ENCODE results near the gene LMF1. TPM values are rescaled to one million over a fixed set of nuclear protein-coding genes. Genes with fewer than 3 reads are reported as not detected.

The LMF1 gene
- total RNA-seq, 1 donor from 2014 or later: 36.1 TPM

- Mint-ChIP-seq H3K9me3 (no peaks in the 10 kb centered on the region), H3K36me3 (ENCODE audit: low read depth) (peaks cover 21% of the 10 kb centered on the region), H3K4me1 (peaks cover 21% of the 10 kb centered on the region), H3K4me3 (no peak overlapping the region), H3K27ac (peak overlapping the region; percentile 12), H3K27me3 (no peaks in the 10 kb centered on the region)
- TF ChIP-seq, protein P1, sequence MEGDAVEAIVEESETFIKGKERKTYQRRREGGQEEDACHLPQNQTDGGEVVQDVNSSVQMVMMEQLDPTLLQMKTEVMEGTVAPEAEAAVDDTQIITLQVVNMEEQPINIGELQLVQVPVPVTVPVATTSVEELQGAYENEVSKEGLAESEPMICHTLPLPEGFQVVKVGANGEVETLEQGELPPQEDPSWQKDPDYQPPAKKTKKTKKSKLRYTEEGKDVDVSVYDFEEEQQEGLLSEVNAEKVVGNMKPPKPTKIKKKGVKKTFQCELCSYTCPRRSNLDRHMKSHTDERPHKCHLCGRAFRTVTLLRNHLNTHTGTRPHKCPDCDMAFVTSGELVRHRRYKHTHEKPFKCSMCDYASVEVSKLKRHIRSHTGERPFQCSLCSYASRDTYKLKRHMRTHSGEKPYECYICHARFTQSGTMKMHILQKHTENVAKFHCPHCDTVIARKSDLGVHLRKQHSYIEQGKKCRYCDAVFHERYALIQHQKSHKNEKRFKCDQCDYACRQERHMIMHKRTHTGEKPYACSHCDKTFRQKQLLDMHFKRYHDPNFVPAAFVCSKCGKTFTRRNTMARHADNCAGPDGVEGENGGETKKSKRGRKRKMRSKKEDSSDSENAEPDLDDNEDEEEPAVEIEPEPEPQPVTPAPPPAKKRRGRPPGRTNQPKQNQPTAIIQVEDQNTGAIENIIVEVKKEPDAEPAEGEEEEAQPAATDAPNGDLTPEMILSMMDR (IDR thresholded peaks at IDR 0.05): no peak
- CTCF ChIA-PET: no interaction called here
- ATAC-seq (ENCODE audit: low read depth) (no peak), DNase-seq (no peak)
- POLR2A ChIA-PET: no interaction called here
- intact Hi-C loops (cut with micrococcal nuclease): no loop called here
These were observed 96.9 kb downstream of the LMF1 start for GRCh38 chr16:873889-874288.

DNA sequence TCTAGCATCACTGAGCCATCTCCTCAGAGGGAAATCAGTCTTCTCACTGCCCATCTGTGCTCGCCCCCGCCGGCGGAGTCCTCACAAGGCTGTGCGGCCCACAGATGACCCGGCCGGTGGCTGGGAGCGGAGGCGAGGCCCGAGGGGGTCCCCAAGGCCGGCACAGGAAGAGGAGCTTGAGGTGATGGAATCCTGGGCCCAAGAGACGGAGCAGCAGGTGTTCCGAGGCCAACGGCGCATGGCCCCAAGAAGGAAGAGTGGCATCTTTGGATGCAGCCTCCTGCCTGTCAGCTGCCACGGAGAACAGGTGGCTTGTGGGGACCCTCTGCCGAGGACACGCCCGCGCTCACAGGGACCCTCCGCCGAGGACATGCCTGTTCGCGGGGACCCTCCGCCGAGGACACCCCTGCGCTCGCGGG lies 97.5 kb downstream of the LMF1 start:
- DNase-seq (no peak), ATAC-seq (ENCODE audit: low read depth) (no peak)
- H3K9me3 Mint-ChIP-seq: no peaks in the 10 kb centered on the region
- H3K4me1 Mint-ChIP-seq: peaks cover 19% of the 10 kb centered on the region
- ChIA-PET CTCF (no interaction called here), POLR2A (no interaction called here)
- no peaks in the 10 kb centered on the region for H3K27me3 Mint-ChIP-seq
- peaks cover 21% of the 10 kb centered on the region for H3K36me3 Mint-ChIP-seq (ENCODE audit: low read depth)
- no peak overlapping the region for H3K4me3 Mint-ChIP-seq
- peak overlapping the region; percentile 12 for H3K27ac Mint-ChIP-seq
- intact Hi-C loops (cut with micrococcal nuclease): no loop called here
- TF ChIP-seq, protein P1 (IDR thresholded peaks at IDR 0.05): no peak

DNA sequence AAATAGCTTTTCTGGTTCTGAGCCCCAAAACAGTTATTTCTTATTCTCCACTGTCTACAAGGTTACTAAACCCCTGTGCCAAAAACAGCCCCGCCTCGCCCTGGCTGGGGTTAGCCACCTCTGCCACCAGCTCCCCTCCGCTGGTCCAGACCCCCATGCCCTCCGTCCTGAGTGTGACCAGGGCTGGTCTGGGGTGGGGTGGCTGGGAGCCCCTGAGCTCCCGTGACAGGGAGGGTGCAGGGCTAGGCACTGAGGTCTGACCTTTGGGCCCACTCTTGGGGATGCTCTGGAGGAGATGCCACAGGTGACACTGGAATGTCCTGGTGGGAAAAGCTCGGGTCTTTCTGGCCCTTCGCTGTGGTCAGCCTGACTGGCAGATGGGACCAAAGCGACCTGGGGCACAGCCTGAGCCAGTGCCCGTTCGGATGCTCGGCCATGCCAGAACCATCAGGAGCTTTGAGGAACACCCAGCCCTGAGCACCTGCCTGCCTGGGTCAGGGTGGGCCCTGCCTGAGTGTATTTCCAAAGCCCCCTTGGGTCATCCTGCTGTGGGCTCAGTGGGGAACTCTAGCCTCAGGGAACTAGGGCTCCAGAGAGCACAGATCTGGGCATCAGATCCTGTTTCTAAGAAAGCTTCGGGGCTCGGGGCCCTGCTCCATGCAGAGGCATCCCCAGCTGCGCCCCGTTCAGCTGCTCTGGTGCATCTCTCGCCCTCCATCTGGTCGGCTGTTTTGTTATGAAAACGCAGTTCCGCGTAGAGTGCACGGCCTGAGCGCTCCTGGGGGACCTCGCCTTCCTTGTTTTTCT lies 98.1 kb downstream of the LMF1 start:
- ChIA-PET CTCF (no interaction called here), POLR2A (no interaction called here)
- TF ChIP-seq, protein P1 (IDR thresholded peaks at IDR 0.05): no peak
- H3K4me3 Mint-ChIP-seq: no peak overlapping the region
- no peaks in the 10 kb centered on the region for H3K9me3 Mint-ChIP-seq
- H3K27me3 Mint-ChIP-seq: no peaks in the 10 kb centered on the region
- intact Hi-C loops (cut with micrococcal nuclease): no loop called here
- H3K36me3 Mint-ChIP-seq (ENCODE audit: low read depth): peaks cover 20% of the 10 kb centered on the region
- no peak overlapping the region for H3K27ac Mint-ChIP-seq
- H3K4me1 Mint-ChIP-seq: peaks cover 15% of the 10 kb centered on the region
- DNase-seq: no peak
- no peak for ATAC-seq (ENCODE audit: low read depth)

DNA sequence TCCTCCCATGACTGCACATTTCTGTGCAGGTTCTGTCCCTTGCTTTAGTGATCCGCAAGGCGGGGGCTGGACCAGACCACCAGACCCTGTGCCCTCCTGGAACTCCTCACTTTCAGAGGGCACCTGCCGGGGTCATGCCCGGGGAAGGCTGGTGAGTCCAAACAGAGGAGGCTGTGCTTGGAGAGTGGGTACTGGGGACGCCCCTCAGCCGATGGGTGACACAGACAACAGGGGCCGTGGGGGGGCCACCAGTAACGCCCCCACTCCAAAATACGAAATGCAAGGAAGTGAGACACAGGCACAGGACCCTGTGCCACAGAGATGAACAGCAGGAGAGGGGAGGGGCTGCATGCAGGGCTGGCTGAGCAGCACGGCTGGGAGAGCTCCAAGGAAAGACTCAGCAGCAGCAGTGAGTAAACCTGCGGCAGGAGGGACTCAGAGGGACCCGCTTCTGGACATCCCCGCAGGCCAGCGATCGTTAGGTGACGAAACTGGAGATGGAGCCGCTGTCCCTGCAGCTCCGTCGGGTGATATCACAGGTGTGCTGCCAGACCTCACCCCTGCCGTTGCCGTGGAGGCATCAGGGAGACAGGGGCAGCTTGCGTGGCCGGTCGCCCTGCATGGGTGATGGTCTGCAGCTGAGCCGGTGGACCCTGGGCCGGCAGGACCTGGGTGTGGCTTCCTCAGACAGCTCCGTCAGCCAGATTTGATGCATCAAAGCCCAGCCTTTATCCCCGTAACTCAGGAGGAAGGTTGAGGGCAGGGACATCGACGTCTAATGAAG lies 99.0 kb downstream of the LMF1 start:
- no peak for DNase-seq
- Mint-ChIP-seq H3K4me3 (no peak overlapping the region), H3K27me3 (no peaks in the 10 kb centered on the region), H3K27ac (no peak overlapping the region), H3K4me1 (peaks cover 8% of the 10 kb centered on the region), H3K36me3 (ENCODE audit: low read depth) (peaks cover 18% of the 10 kb centered on the region), H3K9me3 (no peaks in the 10 kb centered on the region)
- POLR2A ChIA-PET: no interaction called here
- TF ChIP-seq, protein P1 (IDR thresholded peaks at IDR 0.05): no peak
- ATAC-seq (ENCODE audit: low read depth): no peak
- CTCF ChIA-PET: no interaction called here
- intact Hi-C loops (cut with micrococcal nuclease): no loop called here

DNA sequence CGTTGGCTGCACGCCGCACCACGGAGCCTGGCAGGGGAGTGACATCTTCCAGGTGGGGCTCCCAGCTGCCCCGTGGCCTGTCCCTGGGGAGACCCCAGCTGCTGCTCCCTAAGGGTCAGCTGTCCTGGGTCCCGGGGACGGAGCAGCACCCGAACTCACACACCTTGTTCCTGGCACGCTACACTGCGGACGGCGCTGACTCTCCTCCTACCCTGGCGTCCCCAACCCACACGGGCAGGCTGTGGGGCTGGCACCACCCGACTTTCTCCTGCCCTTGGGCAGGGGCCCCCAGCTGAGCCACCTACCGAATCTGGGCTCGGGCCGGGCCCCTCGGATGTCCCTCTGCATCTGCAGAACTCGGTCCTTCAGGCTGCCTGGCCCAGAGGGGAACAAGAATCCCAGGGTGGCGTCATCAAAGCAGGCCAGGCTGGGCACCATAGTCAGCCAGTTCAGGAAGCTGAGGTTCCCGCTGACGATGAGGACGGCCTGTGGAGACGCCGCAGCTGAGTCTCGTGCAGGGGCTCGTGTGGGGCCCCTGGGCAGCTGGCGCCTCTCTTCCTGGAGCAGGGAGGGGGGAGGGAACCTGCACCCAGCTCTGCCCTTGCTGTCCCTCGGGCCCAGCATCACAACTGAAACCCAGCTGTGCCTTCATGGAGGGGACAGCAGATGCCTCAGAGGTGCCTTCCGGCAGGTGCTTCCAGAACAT lies 99.8 kb downstream of the LMF1 start:
- ATAC-seq (ENCODE audit: low read depth) (peak; percentile 55), DNase-seq (no peak)
- Mint-ChIP-seq H3K4me3 (no peak overlapping the region), H3K36me3 (ENCODE audit: low read depth) (peaks cover 20% of the 10 kb centered on the region), H3K27me3 (no peaks in the 10 kb centered on the region), H3K9me3 (no peaks in the 10 kb centered on the region), H3K27ac (no peak overlapping the region), H3K4me1 (peaks cover 6% of the 10 kb centered on the region)
- intact Hi-C loops (cut with micrococcal nuclease): no loop called here
- TF ChIP-seq, protein P1 (IDR thresholded peaks at IDR 0.05): no peak
- CTCF ChIA-PET: no interaction called here
- POLR2A ChIA-PET: no interaction called here
